Pancreas (tissue), 10 donors: Measurements from ENCODE around the gene MPPE1. TPM values are rescaled to one million over a fixed set of nuclear protein-coding genes. Genes with fewer than 3 reads are reported as not detected.

Source experiments
- ATAC-seq, 4 donors: fragments of 200-7000 bp; cut with Tn5 transposase; one replicate each; pipeline versions ENCODE4 v1.8.0 to v1.9.1; 2020; ENCODE audit warnings: mild to moderate bottlenecking in 4 of 4, moderate library complexity in 4 of 4
- DNase-seq, 6 donors: peaks; one replicate each; pipeline ENCODE4 v3.0.0-alpha.2; 2020
- FAIRE-seq: peaks from 2 replicates; lab custom pipeline; 2012; peaks lifted over from hg19 to GRCh38; lab: Jason Lieb, UNC
- H3K27ac ChIP-seq, 4 donors: fragments of 200-600 bp; sonication (generic); 1 replicate in 3 of 4; 2 replicates in 1 of 4; pipeline versions ENCODE4 v1.5.0 to v1.8.0; 2020
- H3K27me3 ChIP-seq, 4 donors: fragments of 200-600 bp; one replicate each; pipeline ENCODE4 v1.8.0; 2021
- H3K36me3 ChIP-seq, 3 donors: fragments of 200-600 bp; sonication (generic) in 1 of 3; one replicate each; pipeline versions ENCODE4 v1.5.0 to v1.8.0; 2020 to 2021
- H3K4me1 ChIP-seq, 3 donors: fragments of 200-600 bp; one replicate each; pipeline ENCODE4 v1.8.0; 2021
- H3K4me3 ChIP-seq, 4 donors: fragments of 200-600 bp; sonication (generic) in 2 of 4; one replicate each; pipeline versions ENCODE4 v1.5.0 to v1.8.0; 2020 to 2021
- H3K9me3 ChIP-seq, 4 donors: fragments of 200-600 bp; one replicate each; pipeline ENCODE4 v1.8.0; 2021
- CTCF ChIP-seq, 4 donors: fragments of 200-600 bp; sonication (generic) in 3 of 4; IDR thresholded peaks; one replicate each; pipeline versions ENCODE4 v1.5.0 to v1.8.0; 2021; ENCODE audit warnings: antibody characterized with exemption in 4 of 4
- WGBS, 2 donors: extraction: QIAGEN DNeasy Blood & Tissue Kit; methylation state at CpG; one replicate each; pipeline ENCODE4 v1.1.7; 2013; 5-methylcytosine and 5-hydroxymethylcytosine counted together
- intact Hi-C, 3 donors: fragments of 100-400 bp; cut with DNase I; formaldehyde crosslinking; loops; one replicate each; pipeline versions ENCODE4 v1.11.1 to v1.14.2; 2022
- polyA plus RNA-seq, 2 donors: library from polyadenylated mRNA; stranded (reverse); fragments of 200-250 nt; gene quantifications; one replicate each; pipeline ENCODE4 v1.2.3, GENCODE V29; 2013
- total RNA-seq, 6 donors: library from RNA; stranded (reverse); fragmentation: NEBNext Ultra II Directional in 4 of 6; extraction: Animal tissue kit (Norgen Biotek cat#: 25700) in 4 of 6; gene quantifications; one replicate each; pipeline versions ENCODE4 v1.2.1 to v1.2.4, GENCODE V29; 2021 to 2023
- donor health status: healthy with polysubstance abuse.
- donor health status: DM: no; HTN: no; CAD: no; lungs with moderate emphysema.
- donor health status: DM: no; HTN: no; CAD: no.
- donor health status: control.
- donor health status: control.
- donor health status: Bipolar disorder and iron deficiency.
- donor health status: DM: yes; HTN: yes; CAD: no.
- donor health status: DM: no; HTN: no; CAD: no.
- donor health status: DM: no; HTN: no; CAD: no.
- donor health status: DM: yes; HTN: yes; CAD: no.

Gene MPPE1
- total and polyA plus RNA-seq, 8 donors: 20.7 to 43.2 (median 25.0) TPM

GRCh38 chr18:11865071-11865470 lies 43.0 kb downstream of the MPPE1 start:
- H3K4me1 ChIP-seq: no peaks in the 10 kb centered on the region
- H3K27ac ChIP-seq: no peak overlapping the region
- FAIRE-seq: no peak
- 73 to 78% methylated on average over 12 of the region's 12 CpGs for WGBS, 2 donors
- TF ChIP-seq CTCF (IDR thresholded peaks at IDR 0.05): no peak
- intact Hi-C loops: loop anchor here in 1 of 3 donors (10.0 kb wide), 1 partner anchor 130 kb away; no protein-coding TSS in a partner anchor
- DNase-seq: no peak
- no peaks in the 10 kb centered on the region for H3K27me3 ChIP-seq
- H3K9me3 ChIP-seq: no peaks in the 10 kb centered on the region
- H3K4me3 ChIP-seq: no peak overlapping the region
- ATAC-seq: no peak
- no peaks in the 10 kb centered on the region for H3K36me3 ChIP-seq

GRCh38 chr18:11864471-11864870 lies 43.6 kb downstream of the MPPE1 start:
- no peaks in the 10 kb centered on the region for H3K36me3 ChIP-seq
- no peak overlapping the region for H3K4me3 ChIP-seq
- no peak for TF ChIP-seq CTCF (IDR thresholded peaks at IDR 0.05)
- FAIRE-seq (no peak), DNase-seq (no peak), ATAC-seq (no peak)
- 48 to 64% methylated on average over 2 of the region's 2 CpGs for WGBS, 2 donors
- H3K9me3 ChIP-seq: no peaks in the 10 kb centered on the region
- no peaks in the 10 kb centered on the region for H3K4me1 ChIP-seq
- no peaks in the 10 kb centered on the region for H3K27me3 ChIP-seq
- H3K27ac ChIP-seq: no peak overlapping the region
- intact Hi-C loops: loop anchor here in 1 of 3 donors (10.0 kb wide), 1 partner anchor 130 kb away; no protein-coding TSS in a partner anchor

GRCh38 chr18:11862468-11863137 lies 45.5 kb downstream of the MPPE1 start:
- Histone ChIP-seq H3K27ac (no peak overlapping the region), H3K36me3 (no peaks in the 10 kb centered on the region), H3K4me3 (no peak overlapping the region), H3K4me1 (no peaks in the 10 kb centered on the region), H3K9me3 (no peaks in the 10 kb centered on the region), H3K27me3 (no peaks in the 10 kb centered on the region)
- ATAC-seq (no peak), FAIRE-seq (no peak), DNase-seq (no peak)
- 67 to 72% methylated on average over 6 of the region's 6 CpGs for WGBS, 2 donors
- TF ChIP-seq CTCF (IDR thresholded peaks at IDR 0.05): no peak
- intact Hi-C loops: loop anchor here in 1 of 3 donors (10.0 kb wide), 1 partner anchor 128 kb away; no protein-coding TSS in a partner anchor

GRCh38 chr18:11861583-11862288 lies 46.4 kb downstream of the MPPE1 start:
- Histone ChIP-seq H3K36me3 (no peaks in the 10 kb centered on the region), H3K4me1 (no peaks in the 10 kb centered on the region), H3K27me3 (no peaks in the 10 kb centered on the region), H3K4me3 (no peak overlapping the region), H3K9me3 (no peaks in the 10 kb centered on the region), H3K27ac (no peak overlapping the region)
- FAIRE-seq (no peak), ATAC-seq (no peak), DNase-seq (no peak)
- 75 to 76% methylated on average over 20 of the region's 20 CpGs for WGBS, 2 donors
- intact Hi-C loops: loop anchor here in 1 of 3 donors (10.0 kb wide), 1 partner anchor 127 kb away; no protein-coding TSS in a partner anchor
- TF ChIP-seq CTCF (IDR thresholded peaks at IDR 0.05): no peak
